Camera-type eye (tissue), 1 donor: ENCODE measurements around the gene TCEAL9. TPM values are rescaled to one million over a fixed set of nuclear protein-coding genes. Genes with fewer than 3 reads are reported as not detected.

Experiments
- total RNA-seq: library from RNA; depleted of rRNA; stranded (reverse); fragments of >200 nt; gene quantifications from one replicate; pipeline ENCODE4 v1.2.3, GENCODE V29; 2014

Gene TCEAL9, protein sequence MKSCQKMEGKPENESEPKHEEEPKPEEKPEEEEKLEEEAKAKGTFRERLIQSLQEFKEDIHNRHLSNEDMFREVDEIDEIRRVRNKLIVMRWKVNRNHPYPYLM
- 84.4 TPM for total RNA-seq

GRCh38 chrX:103356130-103356798 lies at the start of gene TCEAL9:
Gene TCEAL9 (plus strand): TSS chrX:103356506. CDS start chrX:103357685, 1,179 bp downstream.

DNA sequence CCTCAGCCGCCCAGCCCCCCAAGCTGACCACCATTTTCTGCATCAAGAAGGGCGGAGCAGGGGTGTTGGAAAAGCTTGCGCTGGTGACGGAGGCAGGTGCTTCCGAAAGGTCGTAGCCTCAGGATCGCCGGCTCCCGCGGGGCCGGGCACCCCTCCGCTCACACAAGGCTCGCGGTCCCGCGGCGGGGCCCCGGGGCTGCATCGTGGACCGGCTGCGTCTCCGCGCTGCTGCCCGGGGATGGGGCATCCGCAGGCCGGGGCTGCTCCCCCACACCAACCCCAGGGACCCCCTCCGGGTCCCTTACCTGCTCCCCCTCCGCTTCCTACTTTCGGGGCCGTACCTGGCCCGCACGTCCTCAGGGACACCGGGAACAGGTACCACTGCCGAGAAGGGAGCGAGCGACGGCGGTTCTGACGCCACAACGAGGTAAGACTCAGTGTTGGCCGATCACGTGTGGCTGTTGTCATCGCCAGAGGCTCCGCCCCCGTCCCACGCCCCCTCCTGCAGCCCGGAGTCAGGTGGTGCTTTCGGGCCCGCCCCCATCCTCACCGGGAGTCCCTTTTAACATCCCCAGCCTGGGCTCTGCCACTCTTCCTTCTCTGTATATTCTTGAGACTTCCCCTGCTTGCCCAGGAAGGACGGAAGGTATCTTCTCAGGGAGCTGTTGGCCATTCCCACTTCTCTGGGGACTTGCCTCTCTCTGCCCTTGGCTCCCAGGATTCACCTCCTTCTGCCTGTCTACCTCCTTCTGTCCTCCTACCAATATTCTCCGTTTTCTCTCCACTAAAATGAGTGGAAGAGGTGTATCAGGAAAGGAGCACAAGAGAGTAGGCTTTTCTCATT lies 45.5 kb upstream of the TCEAL9 start, which contains the start of gene BEX2:
Gene BEX2, minus strand, starts transcription at position 436 of the 844 bp plus-strand sequence. CDS start 1,014 bp downstream, outside the sequence.

GRCh38 chrX:103329991-103330390 lies 26.3 kb upstream of the TCEAL9 start, which contains the start of gene TCEAL7:
Gene TCEAL7 (plus strand): TSS chrX:103330239. CDS start chrX:103331404, 1,165 bp downstream.

GRCh38 chrX:103376118-103376978 lies 20.0 kb downstream of the TCEAL9 start, which contains the start of gene BEX3:
Gene BEX3 (plus strand): TSS chrX:103376538. CDS start chrX:103377522, 984 bp downstream.

Other genes starting within 250 kb of the TCEAL9 start
- gene BEX4, start 141.4 kb upstream of the TCEAL9 start, total RNA-seq, result 67.1 TPM
- 98.9 TPM for gene TCEAL8, start 101.4 kb upstream of the TCEAL9 start, total RNA-seq
- gene TCEAL5, start 79.8 kb upstream of the TCEAL9 start, total RNA-seq, result 8.1 TPM
- gene BEX2, start 45.5 kb upstream of the TCEAL9 start, total RNA-seq, result 48.4 TPM
- 71.6 TPM for gene TCEAL7, start 26.3 kb upstream of the TCEAL9 start, total RNA-seq
- gene BEX3, start 20.0 kb downstream of the TCEAL9 start, total RNA-seq, result 190 TPM
- 0.77 TPM for gene RAB40A, start 163.0 kb downstream of the TCEAL9 start, total RNA-seq
- gene TCEAL4, start 229.0 kb downstream of the TCEAL9 start, total RNA-seq, result 68.3 TPM